Measurements from ENCODE around the gene SCN1B. TPM values are rescaled to one million over a fixed set of nuclear protein-coding genes. Genes with fewer than 3 reads are reported as not detected.
A peak's percentile ranks its signal among the peaks of the same experiment; 100 is the strongest.

The SCN1B gene
- total RNA-seq: 10 to 100 TPM; 33.1 to 70.5 (median 41.5) TPM
- 10 to 100 TPM; 24.5 to 60.5 TPM for polyA plus RNA-seq
- long read RNA-seq, donor 1, transcript SCN1B-201 (6 exons, 1,670 nt): major isoform, 65 of 71 reads
- long read RNA-seq, donor 1, partial matches to known transcripts: 1 of 71 reads
- long read RNA-seq, donor 1, other reads (novel, unspliced or antisense): 5 of 71 reads
- long read RNA-seq, donor 2, transcript SCN1B-201 (6 exons, 1,670 nt): major isoform, 45 of 50 reads
- long read RNA-seq, donor 2, partial matches to known transcripts: 2 of 50 reads
- long read RNA-seq, donor 2, other reads (novel, unspliced or antisense): 2 of 50 reads
- long read RNA-seq, donor 3, partial matches to known transcripts: 0 of 7 reads
- long read RNA-seq, donor 3, other reads (novel, unspliced or antisense): 3 of 7 reads

DNA sequence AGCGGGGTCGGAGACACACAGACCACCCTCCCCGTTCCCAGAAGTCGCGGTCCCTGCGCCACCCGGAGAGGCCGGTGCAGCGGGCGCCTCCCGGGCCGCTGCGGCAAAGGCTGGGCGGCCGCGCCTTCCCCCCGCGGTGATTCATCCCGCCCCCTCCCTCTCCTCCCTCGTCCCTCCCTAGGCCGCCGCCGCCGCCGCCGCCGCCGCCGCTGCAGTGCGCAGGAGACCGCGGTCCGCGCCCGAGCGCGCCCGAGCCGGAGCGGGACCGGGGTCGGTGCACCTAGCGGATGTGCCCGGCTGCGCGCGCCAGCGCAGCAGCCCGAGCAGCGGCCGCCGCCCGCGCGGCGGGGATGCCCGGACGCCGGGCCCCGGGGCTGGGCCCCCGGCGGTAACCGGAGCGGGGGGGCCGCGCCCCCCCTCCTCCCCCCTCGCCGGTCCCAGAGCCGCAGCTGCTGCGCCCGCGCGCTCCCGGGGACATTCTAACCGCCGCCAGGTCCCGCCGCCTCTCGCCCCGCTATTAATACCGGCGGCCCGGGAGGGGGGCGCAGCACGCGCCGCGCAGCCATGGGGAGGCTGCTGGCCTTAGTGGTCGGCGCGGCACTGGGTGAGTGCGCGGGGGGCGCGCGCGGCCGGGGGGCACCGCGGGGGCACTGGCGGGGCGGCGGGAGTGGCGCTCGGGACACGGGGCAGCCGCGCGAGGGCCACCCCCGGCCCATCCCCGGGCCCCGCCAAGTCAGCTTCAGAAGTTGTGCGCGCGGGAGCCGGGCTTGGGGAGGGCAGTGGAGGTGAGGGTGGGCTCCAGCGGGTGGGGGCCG is at the start of gene SCN1B:
Gene SCN1B (plus strand): TSS at position 214 of the 815 bp plus-strand sequence. CDS start 351 bp downstream, at position 565.
- 0 to 1% methylated on average over 72 to 103 of the region's 118 CpGs for WGBS, 2 donors
- Histone ChIP-seq H3K36me3 (peaks cover 0 to 41% (median 15%) of the 10 kb centered on the region in 9 donors), H3K4me3 (peak within 1 kb of the TSS; percentile 14 to 69 (median 57)), H3K27ac (peak within 1 kb of the TSS in 9 of 10 donors; percentile 31 to 65 (median 61)), H3K9me3 (no peaks in the 10 kb centered on the region), H3K27me3 (peaks cover 0 to 22% (median 0%) of the 10 kb centered on the region in 7 donors), H3K4me1 (peaks cover 0 to 20% (median 11%) of the 10 kb centered on the region in 9 donors)
- intact Hi-C loops (cut with DNase I): no loop called here
- no peak for TF ChIP-seq CTCF (IDR thresholded peaks at IDR 0.05)
- ATAC-seq (peak; percentile 63 to 82 (median 74)), DNase-seq (peak; percentile 61 to 73)

GRCh38 chr19:34982275-34982674 is 48.0 kb upstream of the SCN1B start:
- ATAC-seq: no peak
- TF ChIP-seq CTCF (IDR thresholded peaks at IDR 0.05): no peak
- Histone ChIP-seq H3K4me3 (no peak overlapping the region), H3K27ac (no peak overlapping the region), H3K4me1 (peaks cover 3 to 19% (median 14%) of the 10 kb centered on the region in 9 donors), H3K27me3 (no peaks in the 10 kb centered on the region), H3K9me3 (no peaks in the 10 kb centered on the region), H3K36me3 (no peaks in the 10 kb centered on the region)
- DNase-seq: no peak
- intact Hi-C loops (cut with DNase I): no loop called here
- 60 to 61% methylated on average over 5 of the region's 5 CpGs for whole genome bisulfite sequencing, 2 donors

DNA sequence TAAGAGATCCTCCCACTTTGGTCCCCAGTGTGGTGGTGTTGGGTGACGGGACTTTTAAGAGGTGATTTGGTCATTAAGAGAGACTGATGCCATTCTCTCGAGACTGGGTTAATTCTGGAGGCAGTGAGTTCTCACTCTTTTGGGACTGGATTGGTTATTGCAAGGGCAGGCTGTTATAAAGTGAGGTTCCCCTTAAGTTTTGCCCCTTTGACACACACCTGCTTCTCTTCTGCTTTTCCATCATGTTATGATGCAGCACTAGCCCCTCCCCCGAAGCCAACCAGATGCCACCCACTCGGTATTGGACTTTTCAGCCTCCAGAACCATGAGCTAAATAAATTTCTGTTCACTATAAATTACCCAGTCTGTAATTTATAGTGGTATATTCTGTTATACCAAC is 46.5 kb upstream of the SCN1B start:
- intact Hi-C loops (cut with DNase I): no loop called here
- H3K9me3 ChIP-seq: no peaks in the 10 kb centered on the region
- H3K4me1 ChIP-seq: peaks cover 3 to 24% (median 14%) of the 10 kb centered on the region in 9 donors
- DNase-seq (no peak), ATAC-seq (no peak)
- WGBS, 2 donors: 94 to 95% methylated on average over 4 of the region's 4 CpGs
- no peak for TF ChIP-seq CTCF (IDR thresholded peaks at IDR 0.05)
- H3K36me3 ChIP-seq: no peaks in the 10 kb centered on the region
- no peak overlapping the region for H3K27ac ChIP-seq
- H3K27me3 ChIP-seq: no peaks in the 10 kb centered on the region
- no peak overlapping the region for H3K4me3 ChIP-seq

DNA sequence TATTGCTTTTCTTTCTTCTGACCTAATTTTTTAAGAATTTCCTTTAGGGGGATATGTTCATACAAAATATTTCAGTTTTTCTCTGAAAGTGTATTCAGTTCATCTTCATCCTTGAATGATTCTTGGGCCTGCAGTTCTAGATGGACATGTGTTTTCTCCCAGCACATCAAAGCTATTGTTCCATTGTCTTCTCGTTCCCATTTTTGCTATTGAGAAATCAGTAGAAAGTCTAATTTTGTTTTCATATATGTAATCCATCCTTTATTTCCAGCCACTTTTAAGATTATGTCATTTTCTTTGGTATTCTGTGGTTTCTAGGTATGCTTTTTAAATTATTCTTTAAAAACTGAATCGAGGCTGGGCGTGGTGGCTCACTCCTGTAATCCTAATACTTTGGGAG is 46.0 kb upstream of the SCN1B start:
- Histone ChIP-seq H3K27ac (peak overlapping the region in 3 of 10 donors; percentile 61 to 77 (median 69)), H3K27me3 (no peaks in the 10 kb centered on the region), H3K36me3 (no peaks in the 10 kb centered on the region), H3K9me3 (no peaks in the 10 kb centered on the region), H3K4me1 (peaks cover 3 to 29% (median 14%) of the 10 kb centered on the region in 9 donors), H3K4me3 (no peak overlapping the region)
- ATAC-seq (no peak), DNase-seq (no peak)
- no peak for TF ChIP-seq CTCF (IDR thresholded peaks at IDR 0.05)
- intact Hi-C loops (cut with DNase I): no loop called here
- 91 to 93% methylated on average over 3 of the region's 3 CpGs for WGBS, 2 donors
